ENCODE data around the gene HSPB1.
A peak's percentile ranks its signal among the peaks of the same experiment; 100 is the strongest.
"Not testable (repeated sequence)": the region's sequence is repeated elsewhere in the genome, so short reads cannot be mapped to it uniquely, and the experiment has no call there.

The HSPB1 gene

GRCh38 chr7:76302347-76303201 lies at the start of gene HSPB1:
Gene HSPB1 (plus strand): TSS chr7:76302673. CDS start chr7:76302713, 40 bp downstream.
- peak; percentile 90 for DNase-seq (ENCODE audit: low spot score)

GRCh38 chr7:76254781-76255180 lies 47.7 kb upstream of the HSPB1 start:
- DNase-seq (ENCODE audit: low spot score) = no peak

- no peak for DNase-seq (ENCODE audit: low spot score)
Observed at GRCh38 chr7:76257973-76258372, 44.5 kb upstream of the HSPB1 start.

- no peak for DNase-seq (ENCODE audit: low spot score)
Observed at GRCh38 chr7:76259124-76260093, 43.1 kb upstream of the HSPB1 start.

GRCh38 chr7:76260171-76260703 lies 42.2 kb upstream of the HSPB1 start:
- DNase-seq (ENCODE audit: low spot score) = no peak

- DNase-seq (ENCODE audit: low spot score) = no peak
Observed at GRCh38 chr7:76261329-76261728, 41.1 kb upstream of the HSPB1 start.

GRCh38 chr7:76261931-76262330 lies 40.5 kb upstream of the HSPB1 start:
- no peak for DNase-seq (ENCODE audit: low spot score)

- no peak for DNase-seq (ENCODE audit: low spot score)
Observed at GRCh38 chr7:76262683-76263402, 39.6 kb upstream of the HSPB1 start.

- no peak for DNase-seq (ENCODE audit: low spot score)
Observed at GRCh38 chr7:76265299-76265698, 37.2 kb upstream of the HSPB1 start.

- DNase-seq (ENCODE audit: low spot score) = peak; percentile 64
Observed at GRCh38 chr7:76267107-76267893, 35.2 kb upstream of the HSPB1 start.

GRCh38 chr7:76267894-76268183 lies 34.6 kb upstream of the HSPB1 start:
- DNase-seq (ENCODE audit: low spot score) = no peak

- DNase-seq (ENCODE audit: low spot score) = no peak
Observed at GRCh38 chr7:76268376-76268775, 34.1 kb upstream of the HSPB1 start.

- no peak for DNase-seq (ENCODE audit: low spot score)
Observed at GRCh38 chr7:76269895-76270294, 32.6 kb upstream of the HSPB1 start.

GRCh38 chr7:76271384-76271783 lies 31.1 kb upstream of the HSPB1 start:
- not testable (repeated sequence) for DNase-seq (ENCODE audit: low spot score)

GRCh38 chr7:76272142-76272541 lies 30.3 kb upstream of the HSPB1 start:
- DNase-seq (ENCODE audit: low spot score) = no peak

- no peak for DNase-seq (ENCODE audit: low spot score)
Observed at GRCh38 chr7:76272851-76273497, 29.5 kb upstream of the HSPB1 start.

- no peak for DNase-seq (ENCODE audit: low spot score)
Observed at GRCh38 chr7:76273503-76273902, 29.0 kb upstream of the HSPB1 start.

- DNase-seq (ENCODE audit: low spot score) = no peak
Observed at GRCh38 chr7:76278540-76278939, 23.9 kb upstream of the HSPB1 start.

GRCh38 chr7:76280408-76280807 lies 22.1 kb upstream of the HSPB1 start:
- DNase-seq (ENCODE audit: low spot score) = no peak

- no peak for DNase-seq (ENCODE audit: low spot score)
Observed at GRCh38 chr7:76281006-76281705, 21.3 kb upstream of the HSPB1 start.
